ENCODE measurements around the gene SORCS1. TPM values are rescaled to one million over a fixed set of nuclear protein-coding genes. Genes with fewer than 3 reads are reported as not detected.

Gene SORCS1
- total RNA-seq, 6 experiments from 2014 or later, result 0.09 to 0.14 (median 0.10) TPM; not detected in 3

- TF ChIP-seq CTCF (IDR thresholded peaks at IDR 0.05), result no peak
- H3K27me3 Mint-ChIP-seq (ENCODE audit: insufficient read depth), result peaks cover 2% of the 10 kb centered on the region; the same call in 1 of the 2 replicates
- H3K9me3 Mint-ChIP-seq, result peaks cover 33% of the 10 kb centered on the region
- H3K4me1 Mint-ChIP-seq (ENCODE audit: low read depth), result no peaks in the 10 kb centered on the region
- H3K27ac Mint-ChIP-seq, result no peak overlapping the region
- no peak for DNase-seq
- no peak overlapping the region for H3K4me3 Mint-ChIP-seq
- no peaks in the 10 kb centered on the region for H3K36me3 Mint-ChIP-seq (ENCODE audit: low read depth)
Observed at GRCh38 chr10:106836933-106837663, 327.4 kb downstream of the SORCS1 start.

GRCh38 chr10:106832846-106833245, 331.7 kb downstream of the SORCS1 start:
- H3K27ac Mint-ChIP-seq, result no peak overlapping the region
- H3K36me3 Mint-ChIP-seq (ENCODE audit: low read depth), result no peaks in the 10 kb centered on the region
- H3K4me1 Mint-ChIP-seq (ENCODE audit: low read depth), result no peaks in the 10 kb centered on the region
- TF ChIP-seq CTCF (IDR thresholded peaks at IDR 0.05), result no peak
- no peak overlapping the region for H3K4me3 Mint-ChIP-seq
- no peak for DNase-seq
- peaks cover 2% of the 10 kb centered on the region; the same call in 1 of the 2 replicates for H3K27me3 Mint-ChIP-seq (ENCODE audit: insufficient read depth)
- H3K9me3 Mint-ChIP-seq, result peaks cover 26% of the 10 kb centered on the region

GRCh38 chr10:106830471-106830870, 334.0 kb downstream of the SORCS1 start:
- no peak for TF ChIP-seq CTCF (IDR thresholded peaks at IDR 0.05)
- DNase-seq, result no peak
- H3K4me3 Mint-ChIP-seq, result no peak overlapping the region
- peaks cover 20% of the 10 kb centered on the region for H3K9me3 Mint-ChIP-seq
- no peak overlapping the region for H3K27ac Mint-ChIP-seq
- no peaks in the 10 kb centered on the region for H3K36me3 Mint-ChIP-seq (ENCODE audit: low read depth)
- H3K27me3 Mint-ChIP-seq (ENCODE audit: insufficient read depth), result peaks cover 2% of the 10 kb centered on the region; the same call in 1 of the 2 replicates
- no peaks in the 10 kb centered on the region for H3K4me1 Mint-ChIP-seq (ENCODE audit: low read depth)

- peaks cover 2% of the 10 kb centered on the region; the same call in 1 of the 2 replicates for H3K27me3 Mint-ChIP-seq (ENCODE audit: insufficient read depth)
- no peak overlapping the region for H3K27ac Mint-ChIP-seq
- no peak for TF ChIP-seq CTCF (IDR thresholded peaks at IDR 0.05)
- no peaks in the 10 kb centered on the region for H3K36me3 Mint-ChIP-seq (ENCODE audit: low read depth)
- H3K4me3 Mint-ChIP-seq, result no peak overlapping the region
- no peaks in the 10 kb centered on the region for H3K4me1 Mint-ChIP-seq (ENCODE audit: low read depth)
- peaks cover 22% of the 10 kb centered on the region for H3K9me3 Mint-ChIP-seq
- DNase-seq, result no peak
Observed at GRCh38 chr10:106830006-106830405, 334.5 kb downstream of the SORCS1 start.

- Mint-ChIP-seq H3K27me3 (ENCODE audit: insufficient read depth) (peaks cover 2% of the 10 kb centered on the region; the same call in 1 of the 2 replicates), H3K9me3 (peaks cover 27% of the 10 kb centered on the region), H3K4me1 (ENCODE audit: low read depth) (no peaks in the 10 kb centered on the region), H3K4me3 (no peak overlapping the region), H3K36me3 (ENCODE audit: low read depth) (no peaks in the 10 kb centered on the region), H3K27ac (no peak overlapping the region)
- DNase-seq, result no peak
- no peak for TF ChIP-seq CTCF (IDR thresholded peaks at IDR 0.05)
Observed at GRCh38 chr10:106826716-106827115, 337.8 kb downstream of the SORCS1 start.
